Measurements from ENCODE around the gene FANCL.

DNA sequence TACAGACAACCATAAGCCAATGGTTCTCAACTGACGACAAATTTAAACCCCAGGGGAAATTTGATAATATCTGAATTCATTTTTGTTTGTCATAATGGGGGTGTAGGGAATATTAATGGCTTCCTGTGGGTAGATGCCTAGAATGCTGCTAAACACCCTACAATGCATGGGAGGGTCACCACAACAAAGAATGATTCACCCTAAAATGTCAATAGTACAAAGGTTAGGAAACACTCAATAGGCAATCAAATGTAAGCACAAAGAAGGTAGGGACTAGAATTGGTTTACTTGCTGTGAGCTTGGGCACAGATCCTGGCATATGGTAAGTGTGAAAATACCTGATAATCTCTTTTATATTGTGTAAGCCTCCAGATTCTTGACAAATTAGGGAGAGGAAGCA lies 20.1 kb upstream of the FANCL start:
- TF ChIP-seq POLR2A (IDR thresholded peaks at IDR 0.05; ENCODE audit: low read length): no peak
- no peak for TF ChIP-seq GATA1 (IDR thresholded peaks at IDR 0.05; ENCODE audit: low read depth, low read length)
